ENCODE measurements around the gene PRSS53.

DNA sequence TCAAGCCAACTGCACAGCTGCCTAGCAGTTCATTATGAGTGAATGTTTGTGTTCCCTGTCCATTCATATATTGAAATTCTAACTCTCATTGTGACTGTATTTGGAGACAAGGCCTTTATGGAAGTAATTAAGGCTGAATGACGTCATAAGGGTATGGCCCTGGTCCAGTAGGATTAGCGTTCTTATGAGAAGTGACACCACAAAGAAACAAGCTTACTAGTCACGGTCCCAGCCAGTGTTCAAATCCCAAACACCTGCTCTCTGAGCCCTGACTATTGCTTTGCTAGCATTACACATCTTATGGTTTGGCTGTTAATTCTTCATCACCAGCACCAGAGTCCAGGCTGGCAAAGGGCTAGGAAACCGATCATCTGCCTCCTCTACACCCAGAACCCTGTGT is 16.9 kb downstream of the PRSS53 start:
- TF ChIP-seq, protein P1, sequence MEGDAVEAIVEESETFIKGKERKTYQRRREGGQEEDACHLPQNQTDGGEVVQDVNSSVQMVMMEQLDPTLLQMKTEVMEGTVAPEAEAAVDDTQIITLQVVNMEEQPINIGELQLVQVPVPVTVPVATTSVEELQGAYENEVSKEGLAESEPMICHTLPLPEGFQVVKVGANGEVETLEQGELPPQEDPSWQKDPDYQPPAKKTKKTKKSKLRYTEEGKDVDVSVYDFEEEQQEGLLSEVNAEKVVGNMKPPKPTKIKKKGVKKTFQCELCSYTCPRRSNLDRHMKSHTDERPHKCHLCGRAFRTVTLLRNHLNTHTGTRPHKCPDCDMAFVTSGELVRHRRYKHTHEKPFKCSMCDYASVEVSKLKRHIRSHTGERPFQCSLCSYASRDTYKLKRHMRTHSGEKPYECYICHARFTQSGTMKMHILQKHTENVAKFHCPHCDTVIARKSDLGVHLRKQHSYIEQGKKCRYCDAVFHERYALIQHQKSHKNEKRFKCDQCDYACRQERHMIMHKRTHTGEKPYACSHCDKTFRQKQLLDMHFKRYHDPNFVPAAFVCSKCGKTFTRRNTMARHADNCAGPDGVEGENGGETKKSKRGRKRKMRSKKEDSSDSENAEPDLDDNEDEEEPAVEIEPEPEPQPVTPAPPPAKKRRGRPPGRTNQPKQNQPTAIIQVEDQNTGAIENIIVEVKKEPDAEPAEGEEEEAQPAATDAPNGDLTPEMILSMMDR (IDR thresholded peaks at IDR 0.05; ENCODE audit: insufficient read depth, low read length, poor library complexity, severe bottlenecking): no peak
- no peak for TF ChIP-seq EZH2phosphoT487 (conservative IDR thresholded peaks at IDR 0.05; ENCODE audit: low read length)
